ENCODE measurements around the gene MACROD2. TPM values are rescaled to one million over a fixed set of nuclear protein-coding genes. Genes with fewer than 3 reads are reported as not detected.
A peak's percentile ranks its signal among the peaks of the same experiment; 100 is the strongest.

The MACROD2 gene
- polyA plus RNA-seq, 1 donor = 3.9 TPM

GRCh38 chr20:15235471-15236198 is 1240.3 kb downstream of the MACROD2 start:
- no peak for DNase-seq

GRCh38 chr20:15236812-15237211 is 1241.5 kb downstream of the MACROD2 start:
- no peak for DNase-seq

- DNase-seq = no peak
Measured at GRCh38 chr20:15239542-15240206, 1244.4 kb downstream of the MACROD2 start.

DNA sequence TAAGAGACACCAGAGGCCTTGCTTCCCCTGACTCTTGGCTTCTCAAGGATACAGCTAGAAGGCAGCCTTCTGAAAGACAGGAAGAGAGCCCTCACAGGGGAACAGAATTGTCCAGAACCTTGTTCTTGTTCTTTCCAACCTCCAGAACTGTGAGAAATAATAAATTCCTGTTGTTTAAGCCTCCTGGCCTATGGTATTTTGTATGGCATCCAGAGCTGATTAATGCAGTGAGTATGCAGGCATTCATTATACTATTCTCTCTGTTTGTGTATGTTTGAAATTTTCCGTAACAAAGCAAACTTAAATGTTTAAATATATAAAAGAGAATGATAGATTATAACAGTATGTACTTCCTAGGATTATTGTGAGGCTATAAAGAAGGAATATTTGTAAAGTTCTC is 1245.5 kb downstream of the MACROD2 start:
- no peak for DNase-seq

GRCh38 chr20:15241681-15242080 is 1246.4 kb downstream of the MACROD2 start:
- no peak for DNase-seq

DNA sequence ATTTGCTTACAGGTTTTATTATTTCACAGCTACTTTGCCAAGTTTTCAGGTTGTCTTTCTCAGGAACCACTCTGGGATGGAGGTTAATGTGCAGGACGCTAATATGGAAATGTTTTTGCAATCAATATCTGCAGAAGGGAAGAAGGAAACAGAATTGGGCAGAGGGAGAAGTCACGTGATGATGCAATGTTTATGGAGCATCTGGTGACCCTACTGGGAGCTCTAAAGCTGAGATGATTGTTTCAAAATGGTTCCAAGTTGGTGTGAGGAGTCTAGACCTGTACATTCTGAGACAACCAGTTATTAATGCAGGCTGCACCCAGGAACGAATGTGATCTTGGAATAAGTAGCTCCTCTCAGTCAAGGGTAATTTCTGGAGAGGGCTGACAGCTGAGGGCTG is 1247.5 kb downstream of the MACROD2 start:
- DNase-seq = no peak

GRCh38 chr20:15245896-15246295 is 1250.6 kb downstream of the MACROD2 start:
- DNase-seq = no peak

- DNase-seq = no peak
Measured at GRCh38 chr20:15248618-15249395, 1253.5 kb downstream of the MACROD2 start.

DNA sequence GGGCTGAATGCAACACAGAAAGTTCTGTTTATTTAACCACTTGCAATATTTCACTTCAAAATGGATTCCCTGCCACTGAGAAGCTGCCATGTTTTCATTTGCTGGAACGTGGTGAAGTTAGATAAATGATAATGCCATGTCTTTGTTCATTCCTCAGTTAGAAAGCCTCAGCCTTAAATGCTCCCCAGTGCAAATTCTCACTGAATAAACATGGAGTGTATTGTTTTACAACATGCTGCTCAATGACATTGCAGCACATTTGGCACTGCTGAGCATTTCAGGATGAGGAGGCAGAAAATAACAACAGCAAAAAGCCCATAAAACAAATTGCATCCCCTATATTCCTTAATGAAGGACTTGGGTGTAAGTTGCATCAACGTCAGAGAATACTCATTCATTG is 1255.9 kb downstream of the MACROD2 start:
- no peak for DNase-seq

- DNase-seq = no peak
Measured at GRCh38 chr20:15252304-15252703, 1257.0 kb downstream of the MACROD2 start.

DNA sequence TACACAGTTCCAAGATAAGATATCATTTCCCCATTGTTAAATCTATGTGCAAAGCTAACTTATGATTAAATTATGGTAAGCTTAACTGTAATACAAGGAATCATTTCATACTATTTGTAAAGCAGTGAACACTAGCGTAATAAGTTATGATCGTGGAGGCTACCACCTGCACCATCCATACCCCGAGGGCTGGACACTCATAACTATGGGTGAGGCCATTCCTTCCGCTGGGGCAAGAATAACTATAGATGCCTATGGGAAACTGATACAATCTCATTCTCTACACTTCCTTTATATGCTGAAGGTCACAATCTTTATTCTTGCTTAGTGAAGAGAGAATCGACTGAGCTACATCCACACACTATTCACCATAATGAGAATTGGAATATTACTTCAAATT is 1258.1 kb downstream of the MACROD2 start:
- no peak for DNase-seq

DNA sequence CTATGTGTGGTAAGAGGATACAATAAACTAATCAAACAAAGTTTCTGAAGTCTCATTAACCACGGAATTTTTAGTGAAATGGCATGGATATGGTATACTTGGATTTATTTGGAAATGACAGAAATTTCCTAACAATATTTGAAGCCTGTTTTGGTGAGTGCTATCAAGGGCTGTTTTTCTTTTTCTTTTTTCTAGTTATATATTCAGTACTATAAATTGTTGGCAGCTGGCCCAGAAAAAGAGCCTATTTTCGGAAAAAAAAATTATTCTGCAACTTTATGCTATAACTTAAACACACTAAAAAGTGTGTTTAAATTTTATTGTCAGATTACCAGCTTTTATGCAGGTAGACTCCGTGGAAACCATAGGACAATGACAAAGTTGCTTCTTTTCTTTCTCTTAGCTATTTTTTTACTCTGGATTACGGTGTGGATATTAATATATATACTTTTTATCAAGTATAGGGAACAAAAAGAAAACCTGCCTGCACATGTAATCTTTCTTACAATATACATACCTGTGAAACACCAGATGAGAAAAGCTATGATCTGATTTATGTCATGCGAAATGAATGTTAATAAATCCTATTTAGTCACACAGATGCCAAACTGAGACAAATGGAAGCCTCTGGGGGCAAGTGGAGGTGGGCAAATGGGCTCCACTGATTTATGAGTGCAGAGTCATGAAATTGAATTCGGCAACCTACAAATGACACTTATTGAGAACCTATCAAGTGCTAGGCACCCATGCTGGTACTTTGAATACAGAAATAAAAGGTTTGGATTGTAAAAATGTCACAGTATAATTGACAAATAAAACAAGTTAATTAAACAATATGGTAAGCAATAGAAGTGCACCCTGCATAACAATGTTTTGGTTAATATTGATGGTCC is 1261.6 kb downstream of the MACROD2 start:
- DNase-seq = peak; percentile 38

GRCh38 chr20:15257569-15257870 is 1262.2 kb downstream of the MACROD2 start:
- no peak for DNase-seq

DNA sequence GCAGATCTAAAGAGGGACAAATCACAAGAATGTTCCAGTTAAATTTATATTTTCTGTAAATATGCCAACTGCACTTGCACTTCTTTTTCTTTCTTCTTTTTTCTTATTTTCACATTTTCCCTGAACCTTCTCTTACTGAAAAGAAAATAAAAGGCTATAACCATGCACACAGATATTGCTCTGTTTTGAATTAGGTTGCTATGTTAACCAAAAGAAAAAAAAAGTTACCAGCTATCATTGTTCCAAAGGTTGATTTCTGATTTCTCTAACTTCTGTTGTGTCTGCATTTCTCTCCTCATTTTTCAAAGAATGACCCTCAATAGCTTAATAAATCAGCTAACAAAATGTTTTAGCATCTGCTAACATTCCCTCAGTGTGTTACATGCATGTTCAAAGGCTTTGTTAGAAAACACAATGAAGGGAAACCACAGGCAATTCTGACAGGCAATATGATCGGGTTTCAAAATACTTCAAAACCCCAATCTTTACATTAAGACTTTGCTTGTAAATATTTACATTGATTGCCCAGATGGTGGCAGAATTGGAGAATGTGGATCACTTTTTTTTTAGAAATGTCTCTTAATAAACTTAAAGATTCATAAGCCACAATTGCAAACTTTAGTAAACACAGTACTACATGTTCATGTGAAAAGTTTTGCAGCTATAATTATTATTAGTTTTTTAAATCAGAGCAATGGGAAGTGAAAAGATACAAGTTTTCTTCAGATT is 1270.4 kb downstream of the MACROD2 start:
- DNase-seq = peak; percentile 2

GRCh38 chr20:15267935-15268334 is 1272.6 kb downstream of the MACROD2 start:
- DNase-seq = no peak

GRCh38 chr20:15278041-15278440 is 1282.7 kb downstream of the MACROD2 start:
- DNase-seq = no peak

DNA sequence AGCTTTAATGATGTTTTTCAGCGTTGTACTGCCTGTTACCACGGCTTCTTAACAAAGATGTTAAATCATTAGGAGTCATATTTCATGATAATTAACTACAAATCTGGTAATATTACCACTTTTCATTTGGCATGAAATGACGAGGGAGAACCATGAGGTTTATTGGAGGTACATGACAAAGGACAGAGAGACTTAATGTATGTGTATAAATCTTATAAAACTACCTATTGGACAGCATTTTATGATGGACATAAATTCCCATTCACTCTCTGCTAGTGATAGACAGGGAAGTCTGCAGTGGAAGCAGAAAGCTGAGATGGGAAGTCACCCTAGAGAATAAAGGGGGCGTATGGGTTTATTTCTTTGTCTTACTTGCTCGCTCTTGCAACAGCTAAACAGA is 1292.0 kb downstream of the MACROD2 start:
- no peak for DNase-seq

DNA sequence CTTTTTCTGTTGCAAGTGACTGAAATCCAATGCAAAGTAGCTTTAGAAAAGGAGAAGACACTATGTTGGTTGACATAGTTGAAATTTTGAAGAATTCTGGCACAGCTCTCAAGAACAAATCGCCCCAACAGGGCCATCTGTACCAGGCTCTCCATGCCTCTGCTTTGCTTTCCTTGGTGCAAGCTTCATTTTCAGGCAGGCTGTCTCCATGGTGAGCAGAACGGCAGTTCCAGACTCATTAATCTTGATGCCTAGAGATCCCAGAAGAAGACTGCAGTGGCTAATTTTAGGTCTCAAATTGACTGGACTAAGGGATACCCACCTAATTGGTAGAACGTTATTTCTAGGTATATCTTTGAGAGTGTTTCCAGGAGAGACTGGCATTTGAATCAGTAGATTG is 1292.8 kb downstream of the MACROD2 start:
- no peak for DNase-seq

DNA sequence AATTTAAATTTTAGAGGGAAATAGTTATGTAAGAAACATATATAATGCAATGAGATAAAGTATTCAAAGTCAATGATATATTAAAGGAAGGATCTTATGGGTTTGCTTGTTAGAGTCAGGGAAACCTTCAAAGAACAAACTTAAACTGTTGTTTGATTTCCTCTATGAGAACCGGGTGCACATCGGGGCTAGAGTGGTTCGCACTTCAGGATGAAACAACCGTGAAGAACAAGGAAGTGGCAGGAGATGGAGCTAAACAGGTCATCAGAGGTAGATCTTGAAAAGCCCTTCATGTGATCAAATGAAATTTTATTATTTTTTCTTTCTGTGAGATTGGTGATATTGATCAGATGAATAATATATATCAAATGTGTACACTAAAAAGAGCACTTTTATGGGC is 1294.0 kb downstream of the MACROD2 start:
- no peak for DNase-seq

DNA sequence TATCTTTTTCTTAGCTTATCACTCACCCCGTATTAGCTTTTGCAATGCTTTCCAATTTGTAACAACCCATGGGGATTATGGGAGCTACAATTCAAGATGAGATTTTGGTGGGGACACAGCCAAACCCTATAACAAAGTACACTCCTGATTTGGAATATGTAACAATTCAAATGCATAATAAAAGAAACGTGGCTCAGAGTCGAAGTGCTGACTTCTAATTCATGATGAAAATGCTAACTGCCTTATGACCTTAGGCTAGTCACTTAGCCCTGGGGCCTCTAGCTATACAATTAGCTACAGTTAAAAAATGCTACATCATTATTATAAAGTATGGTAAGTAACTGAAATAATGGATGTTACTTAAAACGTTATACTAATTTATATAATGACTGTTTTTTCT is 1297.1 kb downstream of the MACROD2 start:
- no peak for DNase-seq

- no peak for DNase-seq
Measured at GRCh38 chr20:15296422-15296821, 1301.1 kb downstream of the MACROD2 start.
